HL-60/S4 treated with phorbol 12-myristate 13-acetate at 8.2 ng/mL for 4 days and 3 days (cell line): Measurements from ENCODE around the gene KLF13.

Source experiments
- in situ Hi-C: fragments of 300-500 bp; cut with MboI; formaldehyde crosslinking; loops from 2 replicates; pipeline ENCODE4 v1.15.0; 2022; ENCODE audit warnings: low sequenced_read_pairs

Gene KLF13

DNA sequence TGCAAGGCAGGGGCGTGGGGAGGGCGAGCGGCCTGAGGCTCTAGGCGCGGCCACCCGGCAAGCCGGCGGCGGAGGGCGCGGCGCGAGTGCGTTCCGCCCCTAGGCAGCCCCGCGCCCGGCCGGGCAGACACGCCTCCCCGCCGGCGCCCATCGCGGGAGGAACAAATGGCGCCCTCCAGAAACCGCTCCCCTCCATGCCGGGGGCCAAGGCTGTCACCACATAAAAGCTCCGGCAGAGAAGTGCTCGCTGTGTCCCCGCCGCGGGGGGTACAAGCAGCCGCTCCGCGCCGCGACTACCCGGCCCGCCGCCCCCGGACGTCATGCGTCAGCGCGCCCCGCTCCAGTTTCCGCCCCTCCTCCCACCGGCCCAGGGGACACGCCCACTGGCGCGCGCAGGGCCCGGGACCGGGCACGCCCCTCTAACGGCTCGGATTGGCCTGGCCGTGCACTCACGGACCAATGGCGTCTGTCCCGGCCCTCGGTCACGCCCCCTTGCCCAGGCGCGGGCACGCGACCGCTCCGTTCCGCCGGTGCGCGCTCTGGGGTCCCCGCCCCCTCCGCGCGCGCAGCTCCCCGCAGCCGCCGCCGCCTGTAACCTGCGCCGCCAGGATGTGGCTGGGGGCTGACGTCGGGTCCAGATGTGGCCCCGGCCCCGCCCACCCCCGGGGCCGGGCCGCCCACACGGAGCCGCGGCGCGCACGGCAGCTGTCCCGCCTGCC lies at the start of gene KLF13:
Gene KLF13 (plus strand): TSS at position 680 of the 719 bp plus-strand sequence. CDS start 378 bp downstream, outside the sequence.
- in situ Hi-C loops = no loop called here

DNA sequence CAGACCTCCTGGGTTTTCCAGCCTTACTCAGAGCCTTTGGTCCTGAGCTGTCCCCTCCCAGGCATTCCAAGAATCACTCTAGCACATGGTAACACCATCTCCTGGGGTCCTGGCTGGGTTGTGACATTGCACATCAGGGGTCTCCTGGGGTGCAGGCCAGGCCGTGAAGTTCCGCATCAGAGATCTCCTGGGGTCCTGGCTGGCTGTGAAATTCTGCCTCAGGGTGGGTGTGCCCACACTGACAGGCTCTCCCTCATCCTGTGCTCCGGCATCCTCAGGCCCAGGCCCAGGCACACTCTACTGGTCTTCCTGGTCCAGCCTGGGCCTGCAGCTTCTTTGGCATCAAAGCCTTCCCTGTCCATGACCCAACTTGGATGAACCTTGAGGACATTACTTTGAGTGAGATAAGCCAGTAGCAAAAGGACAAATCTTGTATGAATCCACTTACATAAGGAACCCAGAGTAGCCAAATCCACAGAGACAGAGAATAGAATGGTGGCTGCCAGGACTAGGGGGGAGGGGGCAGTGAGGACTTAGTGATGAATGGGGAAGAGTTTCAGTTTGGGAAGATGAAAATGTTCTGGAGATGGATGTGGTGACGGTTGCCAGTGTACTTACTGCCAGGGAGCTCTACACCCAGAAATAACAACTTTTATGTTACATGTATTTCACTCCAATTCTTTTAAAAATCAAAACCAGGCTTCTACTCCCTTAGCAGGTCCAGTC lies 49.1 kb upstream of the KLF13 start:
- in situ Hi-C loops = no loop called here

- in situ Hi-C loops = no loop called here
Measured at GRCh38 chr15:31278061-31278445, 48.6 kb upstream of the KLF13 start.

DNA sequence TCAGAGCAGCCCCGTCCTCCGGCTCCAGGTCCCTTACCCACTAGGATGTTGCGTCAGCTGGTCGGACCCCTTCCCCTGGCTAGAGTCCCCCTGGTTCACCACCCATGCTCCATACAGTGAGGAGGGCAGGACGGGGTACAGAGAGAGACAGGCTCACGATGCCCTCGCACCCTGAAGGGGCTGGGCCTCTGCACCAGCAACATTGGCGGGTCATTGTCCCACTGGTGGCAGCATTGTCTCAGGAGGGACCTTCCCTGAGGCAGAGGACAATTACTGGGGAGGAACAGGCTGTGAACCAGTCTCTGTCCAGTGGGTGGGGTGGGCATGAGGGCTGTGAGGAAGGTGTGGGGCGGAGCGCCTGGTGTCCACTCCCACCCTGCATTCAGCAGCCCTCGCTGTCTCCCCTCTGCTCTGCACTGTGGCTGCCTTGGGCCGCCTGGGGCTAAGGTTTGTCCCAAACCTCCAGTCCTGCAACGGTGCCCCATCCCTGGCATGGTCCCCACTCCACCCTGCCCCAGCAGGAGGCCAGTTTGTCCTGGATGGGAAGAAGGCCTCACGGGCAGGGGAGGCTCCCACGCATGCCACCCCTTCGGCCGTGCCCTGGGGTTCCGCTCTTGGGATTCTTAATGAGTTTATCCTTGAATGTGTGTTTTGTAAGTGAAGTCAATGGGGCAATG lies 48.0 kb upstream of the KLF13 start:
- in situ Hi-C loops = no loop called here

DNA sequence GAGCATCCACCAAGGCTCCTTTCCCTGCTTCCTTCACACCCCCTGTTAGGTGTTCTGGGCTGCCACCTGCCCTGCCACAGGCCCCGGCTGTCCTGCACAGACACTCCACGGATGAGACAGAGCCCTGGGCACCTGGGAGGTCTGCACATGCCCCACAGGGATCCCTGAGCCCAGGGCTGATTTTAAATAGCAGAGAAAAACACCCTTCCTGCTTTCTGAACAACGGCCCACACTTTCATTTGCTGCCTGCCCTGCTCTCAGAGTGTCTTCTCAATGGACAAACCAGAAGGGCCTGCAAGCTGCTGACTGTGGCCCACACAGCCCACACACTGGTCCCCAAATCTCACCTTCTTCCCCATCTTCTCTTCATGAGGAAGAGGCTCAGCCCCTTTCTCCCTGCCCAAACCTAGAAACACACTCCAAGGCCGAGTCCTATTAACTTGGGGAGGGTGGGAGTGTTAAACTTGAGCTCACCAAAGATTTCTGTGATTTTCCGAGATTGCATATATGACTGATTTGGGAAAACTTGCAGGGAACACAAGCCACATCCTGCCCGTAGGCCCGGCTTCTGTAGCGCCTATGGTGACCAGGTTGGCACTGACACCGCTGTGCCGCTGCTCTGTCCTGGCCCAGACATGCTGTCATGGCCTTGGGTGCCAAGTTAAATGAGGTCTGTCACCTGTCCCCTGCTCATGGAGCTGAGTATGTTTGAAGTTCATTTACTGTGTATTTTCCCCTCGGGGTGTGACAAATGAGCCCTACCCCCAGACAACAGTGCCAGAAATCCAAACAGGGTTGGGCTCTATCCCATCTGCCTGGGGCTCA lies 47.2 kb upstream of the KLF13 start:
- in situ Hi-C loops = no loop called here

GRCh38 chr15:31280046-31280830 lies 46.4 kb upstream of the KLF13 start:
- in situ Hi-C loops = no loop called here

DNA sequence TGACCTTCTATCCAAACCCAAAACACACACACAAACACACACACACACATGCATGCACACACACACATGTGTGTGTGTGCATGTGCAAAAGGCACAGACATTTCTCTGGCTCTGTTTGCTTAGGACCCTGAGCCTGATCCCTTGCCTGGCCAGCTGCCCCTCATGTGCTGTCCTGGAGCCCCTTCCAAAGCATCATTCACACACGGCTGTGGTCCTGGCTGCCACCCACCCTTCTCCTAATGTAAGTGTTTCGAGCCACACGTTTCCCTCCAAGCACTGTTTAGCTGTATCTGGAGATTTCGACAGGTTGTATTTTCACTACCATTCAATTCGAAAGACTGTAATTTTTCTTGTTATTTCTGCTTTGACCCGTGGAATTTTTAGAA lies 45.8 kb upstream of the KLF13 start:
- in situ Hi-C loops = no loop called here

GRCh38 chr15:31283043-31283442 lies 43.6 kb upstream of the KLF13 start:
- in situ Hi-C loops = no loop called here

DNA sequence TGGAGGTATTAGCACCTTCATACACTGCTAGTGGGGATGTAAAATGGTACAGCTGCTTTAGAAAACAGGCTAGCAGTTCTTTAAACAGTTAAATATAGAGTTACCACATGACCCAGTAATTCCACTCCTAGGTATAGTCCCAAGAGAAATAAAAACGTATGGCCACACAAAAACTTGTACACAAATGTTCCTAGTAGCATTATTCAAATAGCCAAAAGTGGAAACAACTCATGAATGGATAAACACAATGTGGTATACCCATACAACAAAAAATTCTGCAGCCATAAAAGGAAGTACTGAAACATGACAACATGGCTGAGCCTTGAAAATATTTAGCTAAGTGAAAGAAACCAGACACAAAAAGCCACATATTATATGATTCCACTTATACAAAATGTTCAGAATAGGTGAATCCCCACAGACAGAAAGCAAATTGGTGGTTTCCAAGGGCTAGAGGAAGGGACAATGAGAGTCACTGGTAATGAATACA lies 40.8 kb upstream of the KLF13 start:
- in situ Hi-C loops = no loop called here

DNA sequence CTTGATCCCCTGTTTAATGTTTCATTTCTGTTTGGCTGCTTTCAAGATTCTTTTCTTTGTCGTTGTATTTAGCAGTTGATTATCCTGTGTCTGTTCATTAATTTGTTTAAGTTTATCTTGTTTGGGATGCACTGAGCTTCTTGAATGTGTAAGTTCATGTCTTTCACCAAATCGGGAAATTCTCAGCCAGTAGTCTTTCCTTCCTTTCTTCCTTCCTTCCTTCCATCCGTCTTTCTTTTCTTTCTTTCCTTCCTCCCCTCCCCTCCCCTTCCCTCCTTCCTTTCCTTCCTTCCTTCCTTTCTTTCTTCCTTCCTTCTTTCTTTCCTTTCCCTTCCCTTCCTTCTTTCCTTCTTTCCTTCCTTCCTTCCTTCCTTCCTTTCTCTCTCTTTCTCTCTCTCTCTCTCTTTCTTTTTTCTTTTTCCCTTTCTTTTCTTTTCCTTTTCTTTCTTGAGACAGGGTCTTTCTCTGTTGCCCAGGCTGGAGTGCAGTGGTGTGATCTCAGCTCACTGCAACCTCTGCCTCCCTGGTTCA lies 35.5 kb upstream of the KLF13 start:
- in situ Hi-C loops = no loop called here

GRCh38 chr15:31292391-31293015 lies 34.1 kb upstream of the KLF13 start:
- in situ Hi-C loops = no loop called here

DNA sequence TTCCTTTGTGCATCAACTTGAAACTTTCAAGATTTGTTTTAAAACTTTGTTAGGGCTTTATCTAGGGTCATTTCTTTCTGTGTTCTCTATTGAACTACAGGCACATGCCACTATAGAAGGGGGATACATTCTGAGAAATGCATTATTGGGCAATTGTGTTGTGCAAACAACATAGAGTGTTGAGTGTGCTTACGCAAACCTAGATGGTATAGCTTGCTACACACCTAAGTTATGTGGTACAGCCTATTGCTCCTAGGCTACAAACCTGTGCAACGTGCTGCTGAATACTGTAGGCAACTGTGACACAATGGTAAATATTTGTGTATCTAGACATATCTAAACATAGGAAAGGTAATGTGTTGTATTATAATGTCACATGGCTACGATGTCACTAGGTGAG lies 33.0 kb upstream of the KLF13 start:
- in situ Hi-C loops = no loop called here

GRCh38 chr15:31294067-31294466 lies 32.6 kb upstream of the KLF13 start:
- in situ Hi-C loops = no loop called here

GRCh38 chr15:31295658-31296057 lies 31.0 kb upstream of the KLF13 start:
- in situ Hi-C loops = no loop called here

- in situ Hi-C loops = no loop called here
Measured at GRCh38 chr15:31296219-31296645, 30.4 kb upstream of the KLF13 start.

DNA sequence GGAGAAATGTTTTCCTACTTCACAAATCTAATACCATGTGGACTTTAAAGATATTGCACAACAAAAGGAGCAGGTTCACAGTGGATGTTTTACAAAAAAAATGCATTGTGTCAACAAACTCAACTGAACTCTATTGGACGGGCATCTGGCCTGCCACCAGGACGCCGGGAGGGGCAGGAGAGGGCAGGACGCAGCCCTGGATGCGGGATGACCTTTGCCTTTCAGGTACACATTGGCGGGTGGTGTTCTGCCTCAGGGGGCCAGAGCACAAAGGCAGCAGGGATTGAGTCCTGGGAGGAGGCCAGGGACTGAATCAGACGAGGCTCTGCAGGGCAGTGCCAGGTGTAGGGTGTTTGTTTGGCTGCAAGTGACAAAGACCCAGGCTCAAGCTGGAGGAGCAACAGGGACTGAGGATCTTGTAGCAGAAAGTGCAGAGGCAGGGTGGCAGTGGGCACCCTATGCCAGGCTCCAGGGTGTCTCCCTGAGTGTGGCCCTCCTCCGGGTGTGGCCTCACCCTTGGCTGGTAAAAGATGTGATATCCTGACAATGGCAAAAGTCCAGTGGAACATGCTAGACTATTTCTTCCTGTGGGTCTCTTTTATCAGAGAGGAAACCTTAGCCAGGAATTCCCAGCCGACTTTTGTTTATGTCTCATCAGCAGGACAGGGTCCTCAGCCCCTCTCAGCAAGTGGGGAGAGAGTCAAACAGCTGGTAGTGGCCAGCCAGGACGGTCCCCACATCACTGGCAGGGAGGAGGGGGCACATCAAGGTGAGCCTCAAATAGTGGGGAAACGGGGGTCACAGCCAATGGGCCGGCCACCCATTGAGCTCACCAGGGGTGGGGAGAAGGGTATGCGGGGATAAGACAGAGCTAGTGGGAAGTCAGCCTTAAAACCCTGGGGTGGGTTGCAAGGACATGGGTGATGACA lies 29.7 kb upstream of the KLF13 start:
- in situ Hi-C loops = no loop called here

DNA sequence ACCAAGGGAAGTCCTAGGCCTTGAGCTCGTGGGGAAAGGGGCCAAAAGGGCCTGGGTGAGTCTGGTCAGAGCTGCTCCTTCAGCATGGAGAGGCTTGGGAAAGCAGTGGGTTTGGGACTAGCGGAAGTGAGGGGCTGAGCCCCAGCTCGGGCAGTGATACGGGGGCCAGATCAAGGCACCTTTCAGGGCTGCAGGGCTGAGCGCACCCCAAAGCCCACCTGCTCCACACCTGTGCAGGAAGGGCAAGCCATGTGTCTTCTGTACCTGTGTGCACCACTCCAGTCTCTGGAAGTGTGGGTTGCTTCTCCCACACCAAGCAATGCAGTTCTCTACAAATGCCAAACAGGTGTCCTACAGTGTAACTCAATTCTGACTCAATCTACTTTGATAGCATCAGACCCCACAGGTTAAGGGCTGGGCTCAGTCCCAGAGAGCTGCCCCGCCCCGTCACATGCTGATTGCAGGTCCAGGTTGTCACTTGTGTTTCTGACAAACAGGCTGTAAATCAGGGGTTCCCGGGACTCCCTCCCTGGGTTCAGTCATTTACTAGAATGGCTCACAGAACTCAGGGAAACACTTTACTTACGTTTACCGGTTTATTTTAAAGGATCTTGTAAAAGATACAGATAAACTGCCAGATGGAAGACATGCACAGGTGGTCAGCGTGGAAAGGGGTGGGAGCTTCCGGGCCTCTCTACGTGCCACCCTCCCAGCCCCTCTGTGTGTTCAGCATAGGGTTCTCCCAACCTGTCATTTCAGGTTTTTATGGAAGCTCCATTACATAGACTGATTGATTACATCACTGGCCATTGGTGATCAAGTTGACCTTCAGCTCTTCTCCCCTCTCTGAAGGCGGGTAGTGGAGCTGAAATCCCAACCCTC lies 28.8 kb upstream of the KLF13 start:
- in situ Hi-C loops = no loop called here
